ENCODE results near the gene SLC12A7. TPM values are rescaled to one million over a fixed set of nuclear protein-coding genes. Genes with fewer than 3 reads are reported as not detected.

The SLC12A7 gene
- total and polyA plus RNA-seq, 2 of the 13 experiments (the other 11 are each of a cell fraction or from before 2014, with no cell fraction given): 14.0 to 18.5 TPM

GRCh38 chr5:1119312-1119831, 7.5 kb upstream of the SLC12A7 start (continued):
- TF ChIP-seq, protein P1, sequence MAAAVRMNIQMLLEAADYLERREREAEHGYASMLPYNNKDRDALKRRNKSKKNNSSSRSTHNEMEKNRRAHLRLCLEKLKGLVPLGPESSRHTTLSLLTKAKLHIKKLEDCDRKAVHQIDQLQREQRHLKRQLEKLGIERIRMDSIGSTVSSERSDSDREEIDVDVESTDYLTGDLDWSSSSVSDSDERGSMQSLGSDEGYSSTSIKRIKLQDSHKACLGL (CRISPR knock-in tag; IDR thresholded peaks at IDR 0.05): 0 out of 2 replicates have a peak, but pooled peaks have one; percentile 29
- TF ChIP-seq ZNF383 (CRISPR knock-in tag; IDR thresholded peaks at IDR 0.05; ENCODE audit: borderline replicate concordance) (no peak), KLF15 (CRISPR knock-in tag; IDR thresholded peaks at IDR 0.05; ENCODE audit: borderline replicate concordance) (no peak), KAT2B (IDR thresholded peaks at IDR 0.05; ENCODE audit: borderline replicate concordance, low read depth, low read length) (no peak), NFE2L1 (CRISPR knock-in tag; IDR thresholded peaks at IDR 0.05; ENCODE audit: borderline replicate concordance) (0 out of 2 replicates have a peak, but pooled peaks have one; percentile 25), NR0B2 (CRISPR knock-in tag; IDR thresholded peaks at IDR 0.05) (no peak), SP5 (CRISPR knock-in tag; IDR thresholded peaks at IDR 0.05; ENCODE audit: borderline replicate concordance, low read depth) (peak; percentile 32; the same call in 1 of the 2 replicates), BORCS8-MEF2B (CRISPR knock-in tag; IDR thresholded peaks at IDR 0.05) (no peak), ZBTB7B (CRISPR knock-in tag; IDR thresholded peaks at IDR 0.05) (peak; percentile 71; the same call in 1 of the 2 replicates), YEATS4 (CRISPR knock-in tag; IDR thresholded peaks at IDR 0.05; ENCODE audit: borderline replicate concordance) (peak; percentile 43; the same call in 1 of the 2 replicates), ZNF687 (CRISPR knock-in tag; IDR thresholded peaks at IDR 0.05) (peak; percentile 95), ZNF614 (CRISPR knock-in tag; IDR thresholded peaks at IDR 0.05; ENCODE audit: borderline replicate concordance) (peak; percentile 43; the same call in 1 of the 2 replicates), MTA1 (CRISPR knock-in tag; IDR thresholded peaks at IDR 0.05; ENCODE audit: borderline replicate concordance) (peak; percentile 84; the same call in 1 of the 2 replicates), ZNF263 (CRISPR knock-in tag; IDR thresholded peaks at IDR 0.05) (0 out of 2 replicates have a peak, but pooled peaks have one; percentile 12), EHMT2 (IDR thresholded peaks at IDR 0.05; ENCODE audit: borderline replicate concordance, low read depth, low read length) (no peak), ZNF777 (CRISPR knock-in tag; IDR thresholded peaks at IDR 0.05) (peak; percentile 85), FOXA1 (IDR thresholded peaks at IDR 0.05) (no peak), FOXA1 (CRISPR knock-in tag; IDR thresholded peaks at IDR 0.05) (no peak), KMT2A (CRISPR knock-in tag; IDR thresholded peaks at IDR 0.05) (0 out of 2 replicates have a peak, but pooled peaks have one; percentile 25), ETV5 (CRISPR knock-in tag; IDR thresholded peaks at IDR 0.05; ENCODE audit: borderline replicate concordance) (peak; percentile 58; the same call in 1 of the 2 replicates)
- TF ChIP-seq, protein P2, sequence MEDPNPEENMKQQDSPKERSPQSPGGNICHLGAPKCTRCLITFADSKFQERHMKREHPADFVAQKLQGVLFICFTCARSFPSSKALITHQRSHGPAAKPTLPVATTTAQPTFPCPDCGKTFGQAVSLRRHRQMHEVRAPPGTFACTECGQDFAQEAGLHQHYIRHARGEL (CRISPR knock-in tag; IDR thresholded peaks at IDR 0.05): no peak
- TF ChIP-seq, protein P3, sequence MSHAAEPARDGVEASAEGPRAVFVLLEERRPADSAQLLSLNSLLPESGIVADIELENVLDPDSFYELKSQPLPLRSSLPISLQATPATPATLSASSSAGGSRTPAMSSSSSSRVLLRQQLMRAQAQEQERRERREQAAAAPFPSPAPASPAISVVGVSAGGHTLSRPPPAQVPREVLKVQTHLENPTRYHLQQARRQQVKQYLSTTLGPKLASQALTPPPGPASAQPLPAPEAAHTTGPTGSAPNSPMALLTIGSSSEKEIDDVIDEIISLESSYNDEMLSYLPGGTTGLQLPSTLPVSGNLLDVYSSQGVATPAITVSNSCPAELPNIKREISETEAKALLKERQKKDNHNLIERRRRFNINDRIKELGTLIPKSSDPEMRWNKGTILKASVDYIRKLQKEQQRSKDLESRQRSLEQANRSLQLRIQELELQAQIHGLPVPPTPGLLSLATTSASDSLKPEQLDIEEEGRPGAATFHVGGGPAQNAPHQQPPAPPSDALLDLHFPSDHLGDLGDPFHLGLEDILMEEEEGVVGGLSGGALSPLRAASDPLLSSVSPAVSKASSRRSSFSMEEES (CRISPR knock-in tag; IDR thresholded peaks at IDR 0.05): peak; percentile 80
